Measurements from ENCODE around the gene TAP1. TPM values are rescaled to one million over a fixed set of nuclear protein-coding genes. Genes with fewer than 3 reads are reported as not detected.

Gene TAP1
- total RNA-seq, 1 experiment from 2014 or later, result 23.1 TPM

- no peak for DNase-seq
- H4K20me1 ChIP-seq (ENCODE audit: insufficient read depth), result no peaks in the 10 kb centered on the region
- intact Hi-C loops (cut with micrococcal nuclease; ENCODE audit: unreplicated experiment), result no loop called here
- BruUV-seq (replicated peaks), result no TSS peak
- ChIA-PET POLR2A (ENCODE audit: unreplicated experiment) (no interaction called here), CTCF (no interaction called here)
- H3K36me3 ChIP-seq (ENCODE audit: low read depth), result no peaks in the 10 kb centered on the region
- no peaks in the 10 kb centered on the region for H3F3A ChIP-seq (ENCODE audit: insufficient read depth, low read depth)
- no peak for TF ChIP-seq EZH2 (IDR thresholded peaks at IDR 0.05; ENCODE audit: low read depth)
- TF ChIP-seq CTCF (conservative IDR thresholded peaks at IDR 0.05), result no peak
- no peak overlapping the region for H3K4me2 ChIP-seq
- H3K27ac ChIP-seq, result no peak overlapping the region
- H3K4me3 ChIP-seq, result no peak overlapping the region
- H3K4me1 ChIP-seq (replicated peaks; ENCODE audit: insufficient read depth), result peaks cover 9% of the 10 kb centered on the region
- no peaks in the 10 kb centered on the region for H3K9me2 ChIP-seq (ENCODE audit: insufficient read depth)
- no peaks in the 10 kb centered on the region for H3K27me3 ChIP-seq (ENCODE audit: insufficient read depth, low read depth)
- H2AFZ ChIP-seq, result no peak overlapping the region
- no peaks in the 10 kb centered on the region for H3K79me2 ChIP-seq (ENCODE audit: low read depth)
- no peaks in the 10 kb centered on the region for H3K9me3 ChIP-seq (ENCODE audit: insufficient read depth, low read depth)
Measured at GRCh38 chr6:32833664-32834063, 19.8 kb downstream of the TAP1 start.

- H2AFZ ChIP-seq, result no peak overlapping the region
- no peaks in the 10 kb centered on the region for H3K79me2 ChIP-seq (ENCODE audit: low read depth)
- no peak for DNase-seq
- ChIA-PET POLR2A (ENCODE audit: unreplicated experiment) (no interaction called here), CTCF (no interaction called here)
- no peaks in the 10 kb centered on the region for H3K27me3 ChIP-seq (ENCODE audit: insufficient read depth, low read depth)
- no peaks in the 10 kb centered on the region for H3K36me3 ChIP-seq (ENCODE audit: low read depth)
- TF ChIP-seq EZH2 (IDR thresholded peaks at IDR 0.05; ENCODE audit: low read depth), result no peak
- TF ChIP-seq CTCF (conservative IDR thresholded peaks at IDR 0.05), result no peak
- no peaks in the 10 kb centered on the region for H3K9me3 ChIP-seq (ENCODE audit: insufficient read depth, low read depth)
- H3K4me2 ChIP-seq, result no peak overlapping the region
- H3F3A ChIP-seq (ENCODE audit: insufficient read depth, low read depth), result no peaks in the 10 kb centered on the region
- no peak overlapping the region for H3K27ac ChIP-seq
- H3K4me1 ChIP-seq (replicated peaks; ENCODE audit: insufficient read depth), result peaks cover 9% of the 10 kb centered on the region
- no TSS peak for BruUV-seq (replicated peaks)
- H4K20me1 ChIP-seq (ENCODE audit: insufficient read depth), result no peaks in the 10 kb centered on the region
- intact Hi-C loops (cut with micrococcal nuclease; ENCODE audit: unreplicated experiment), result no loop called here
- H3K4me3 ChIP-seq, result no peak overlapping the region
- H3K9me2 ChIP-seq (ENCODE audit: insufficient read depth), result no peaks in the 10 kb centered on the region
Measured at GRCh38 chr6:32832535-32832934, 21.0 kb downstream of the TAP1 start.

- Histone ChIP-seq H2AFZ (no peak overlapping the region), H3K9me3 (ENCODE audit: insufficient read depth, low read depth) (no peaks in the 10 kb centered on the region), H3K27me3 (ENCODE audit: insufficient read depth, low read depth) (no peaks in the 10 kb centered on the region), H3K79me2 (ENCODE audit: low read depth) (no peaks in the 10 kb centered on the region), H3F3A (ENCODE audit: insufficient read depth, low read depth) (peaks cover 5% of the 10 kb centered on the region; the same call in 1 of the 2 replicates), H3K4me2 (no peak overlapping the region), H3K4me3 (no peak overlapping the region), H4K20me1 (ENCODE audit: insufficient read depth) (no peaks in the 10 kb centered on the region), H3K36me3 (ENCODE audit: low read depth) (no peaks in the 10 kb centered on the region), H3K27ac (no peak overlapping the region), H3K9me2 (ENCODE audit: insufficient read depth) (no peaks in the 10 kb centered on the region), H3K4me1 (replicated peaks; ENCODE audit: insufficient read depth) (no peaks in the 10 kb centered on the region)
- intact Hi-C loops (cut with micrococcal nuclease; ENCODE audit: unreplicated experiment), result no loop called here
- no TSS peak for BruUV-seq (replicated peaks)
- ChIA-PET CTCF (no interaction called here), POLR2A (ENCODE audit: unreplicated experiment) (no interaction called here)
- TF ChIP-seq EZH2 (IDR thresholded peaks at IDR 0.05; ENCODE audit: low read depth), result no peak
- TF ChIP-seq CTCF (conservative IDR thresholded peaks at IDR 0.05), result no peak
- DNase-seq, result no peak
Measured at GRCh38 chr6:32830936-32831335, 22.6 kb downstream of the TAP1 start.

All from PC-9 (cell line).